ENCODE measurements around the gene LARP7.
"Not testable (repeated sequence)": the region's sequence is repeated elsewhere in the genome, so short reads cannot be mapped to it uniquely, and the experiment has no call there.

The LARP7 gene

GRCh38 chr4:112650332-112650731 is 13.4 kb downstream of the LARP7 start:
- DNase-seq (ENCODE audit: low read depth in 2 of 2): no peak

GRCh38 chr4:112651641-112652040 is 14.7 kb downstream of the LARP7 start:
- DNase-seq (ENCODE audit: low read depth in 2 of 2): no peak

- no peak for DNase-seq (ENCODE audit: low read depth in 2 of 2)
Measured at GRCh38 chr4:112652216-112652615, 15.3 kb downstream of the LARP7 start.

GRCh38 chr4:112655270-112655669 is 18.3 kb downstream of the LARP7 start:
- DNase-seq (ENCODE audit: low read depth in 2 of 2): no peak

- not testable (repeated sequence) for DNase-seq (ENCODE audit: low read depth in 2 of 2)
Measured at GRCh38 chr4:112656115-112656514, 19.2 kb downstream of the LARP7 start.

- no peak for DNase-seq (ENCODE audit: low read depth in 2 of 2)
Measured at GRCh38 chr4:112664611-112665010, 27.7 kb downstream of the LARP7 start.

- DNase-seq (ENCODE audit: low read depth in 2 of 2): no peak
Measured at GRCh38 chr4:112668131-112668530, 31.2 kb downstream of the LARP7 start.

GRCh38 chr4:112673076-112673475 is 36.1 kb downstream of the LARP7 start:
- no peak for DNase-seq (ENCODE audit: low read depth in 2 of 2)

GRCh38 chr4:112673686-112674085 is 36.7 kb downstream of the LARP7 start:
- DNase-seq (ENCODE audit: low read depth in 2 of 2): no peak

- no peak for DNase-seq (ENCODE audit: low read depth in 2 of 2)
Measured at GRCh38 chr4:112674376-112674775, 37.4 kb downstream of the LARP7 start.

GRCh38 chr4:112677519-112678091 is 40.7 kb downstream of the LARP7 start:
- DNase-seq (ENCODE audit: low read depth in 2 of 2): no peak

- DNase-seq (ENCODE audit: low read depth in 2 of 2): no peak
Measured at GRCh38 chr4:112680996-112681395, 44.1 kb downstream of the LARP7 start.

- no peak for DNase-seq (ENCODE audit: low read depth in 2 of 2)
Measured at GRCh38 chr4:112693507-112693906, 56.6 kb downstream of the LARP7 start.

- DNase-seq (ENCODE audit: low read depth in 2 of 2): no peak
Measured at GRCh38 chr4:112700679-112701078, 63.7 kb downstream of the LARP7 start.

- no peak for DNase-seq (ENCODE audit: low read depth in 2 of 2)
Measured at GRCh38 chr4:112702892-112703291, 65.9 kb downstream of the LARP7 start.

- DNase-seq (ENCODE audit: low read depth in 2 of 2): no peak
Measured at GRCh38 chr4:112704322-112704721, 67.4 kb downstream of the LARP7 start.

- no peak for DNase-seq (ENCODE audit: low read depth in 2 of 2)
Measured at GRCh38 chr4:112704991-112705845, 68.3 kb downstream of the LARP7 start.

GRCh38 chr4:112705891-112706839 is 69.2 kb downstream of the LARP7 start:
- not testable (repeated sequence) for DNase-seq (ENCODE audit: low read depth in 2 of 2)

GRCh38 chr4:112706840-112707207 is 69.9 kb downstream of the LARP7 start:
- DNase-seq (ENCODE audit: low read depth in 2 of 2): no peak
